ENCODE results near the gene CNN2. TPM values are rescaled to one million over a fixed set of nuclear protein-coding genes. Genes with fewer than 3 reads are reported as not detected.

CNN2 gene
- total RNA-seq, 1 experiment from 2014 or later, result 151 TPM

GRCh38 chr19:1046836-1047695 is 20.7 kb downstream of the CNN2 start:
- H3K27me3 Mint-ChIP-seq (ENCODE audit: unreplicated experiment), result no peaks in the 10 kb centered on the region
- no peak overlapping the region for H3K4me3 Mint-ChIP-seq (ENCODE audit: low read depth, unreplicated experiment)
- CTCF ChIA-PET, result no interaction called here
- H3K27ac Mint-ChIP-seq (ENCODE audit: unreplicated experiment), result no peak overlapping the region
- no TSS peak for BruUV-seq (replicated peaks)
- no peak for DNase-seq
- no peak for TF ChIP-seq CTCF (IDR thresholded peaks at IDR 0.05; ENCODE audit: unreplicated experiment)
- no peaks in the 10 kb centered on the region for H3K4me1 Mint-ChIP-seq (ENCODE audit: low read depth, unreplicated experiment)
- H3K36me3 Mint-ChIP-seq (ENCODE audit: insufficient read depth, unreplicated experiment), result peaks cover 6% of the 10 kb centered on the region
- intact Hi-C loops (cut with micrococcal nuclease; ENCODE audit: unreplicated experiment), result no loop called here
- H3K9me3 Mint-ChIP-seq (ENCODE audit: low read depth, unreplicated experiment), result no peaks in the 10 kb centered on the region

GRCh38 chr19:1047696-1048147 is 21.3 kb downstream of the CNN2 start:
- DNase-seq, result no peak
- CTCF ChIA-PET, result no interaction called here
- BruUV-seq (replicated peaks), result no TSS peak
- Mint-ChIP-seq H3K27ac (ENCODE audit: unreplicated experiment) (no peak overlapping the region), H3K9me3 (ENCODE audit: low read depth, unreplicated experiment) (no peaks in the 10 kb centered on the region), H3K27me3 (ENCODE audit: unreplicated experiment) (no peaks in the 10 kb centered on the region), H3K4me1 (ENCODE audit: low read depth, unreplicated experiment) (no peaks in the 10 kb centered on the region), H3K36me3 (ENCODE audit: insufficient read depth, unreplicated experiment) (peaks cover 6% of the 10 kb centered on the region), H3K4me3 (ENCODE audit: low read depth, unreplicated experiment) (no peak overlapping the region)
- no peak for TF ChIP-seq CTCF (IDR thresholded peaks at IDR 0.05; ENCODE audit: unreplicated experiment)
- intact Hi-C loops (cut with micrococcal nuclease; ENCODE audit: unreplicated experiment), result no loop called here

- Mint-ChIP-seq H3K4me3 (ENCODE audit: low read depth, unreplicated experiment) (no peak overlapping the region), H3K4me1 (ENCODE audit: low read depth, unreplicated experiment) (no peaks in the 10 kb centered on the region), H3K9me3 (ENCODE audit: low read depth, unreplicated experiment) (no peaks in the 10 kb centered on the region), H3K27me3 (ENCODE audit: unreplicated experiment) (no peaks in the 10 kb centered on the region), H3K27ac (ENCODE audit: unreplicated experiment) (no peak overlapping the region), H3K36me3 (ENCODE audit: insufficient read depth, unreplicated experiment) (peaks cover 6% of the 10 kb centered on the region)
- CTCF ChIA-PET, result no interaction called here
- no peak for TF ChIP-seq CTCF (IDR thresholded peaks at IDR 0.05; ENCODE audit: unreplicated experiment)
- no peak for DNase-seq
- BruUV-seq (replicated peaks), result no TSS peak
- intact Hi-C loops (cut with micrococcal nuclease; ENCODE audit: unreplicated experiment), result no loop called here
Measured at GRCh38 chr19:1049106-1049505, 22.7 kb downstream of the CNN2 start.

DNA sequence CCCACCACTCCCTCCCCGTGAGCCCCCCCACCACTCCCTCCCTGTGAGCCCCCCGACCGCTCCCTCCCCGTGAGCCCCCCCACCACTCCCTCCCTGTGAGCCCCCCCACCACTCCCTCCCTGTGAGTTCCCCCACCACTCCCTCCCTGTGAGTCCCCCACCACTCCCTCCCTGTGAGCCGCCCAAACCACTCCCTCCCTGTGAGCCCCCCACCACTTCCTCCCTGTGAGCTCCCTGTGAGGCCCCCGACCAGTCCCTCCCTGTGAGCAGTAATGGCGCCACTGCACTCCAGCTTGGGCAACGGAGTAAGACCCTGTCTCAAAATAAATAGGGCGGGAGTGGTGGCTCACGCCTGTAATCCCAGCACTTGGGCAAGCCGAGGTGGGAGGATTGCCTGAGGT is 23.4 kb downstream of the CNN2 start:
- Mint-ChIP-seq H3K27me3 (ENCODE audit: unreplicated experiment) (no peaks in the 10 kb centered on the region), H3K4me3 (ENCODE audit: low read depth, unreplicated experiment) (no peak overlapping the region), H3K9me3 (ENCODE audit: low read depth, unreplicated experiment) (no peaks in the 10 kb centered on the region), H3K36me3 (ENCODE audit: insufficient read depth, unreplicated experiment) (peaks cover 6% of the 10 kb centered on the region), H3K4me1 (ENCODE audit: low read depth, unreplicated experiment) (no peaks in the 10 kb centered on the region), H3K27ac (ENCODE audit: unreplicated experiment) (no peak overlapping the region)
- intact Hi-C loops (cut with micrococcal nuclease; ENCODE audit: unreplicated experiment), result no loop called here
- no peak for TF ChIP-seq CTCF (IDR thresholded peaks at IDR 0.05; ENCODE audit: unreplicated experiment)
- CTCF ChIA-PET, result no interaction called here
- DNase-seq, result no peak
- no TSS peak for BruUV-seq (replicated peaks)
